A549 (cell line): ENCODE measurements around the gene CTBP1.

Experiments
- CHD2 ChIP-seq: fragments of 150-350 bp; IDR thresholded peaks from 2 replicates; pipeline ENCODE4 v1.6.1; 2014; ENCODE audit warnings: low read length; ENCODE audit not compliant: partially characterized antibody
- EP300 ChIP-seq, 2 experiments: fragments of >200 bp; sonication (Bioruptor Twin); formaldehyde crosslinking; IDR thresholded peaks; 2 replicates in 1 of 2; 3 replicates in 1 of 2; pipeline ENCODE4 v1.6.1; 2016 to 2017
- FOSL2 ChIP-seq, 2 experiments: fragments of 450-650 bp in 1 of 2; fragments of >200 bp in 1 of 2; sonication (Bioruptor Twin) in 1 of 2; formaldehyde crosslinking; IDR thresholded peaks; 2 replicates each; pipeline versions ENCODE4 v1.5.0 to v1.6.1; 2016 to 2020; ENCODE audit warnings: mild to moderate bottlenecking in 1 of 2, moderate library complexity in 1 of 2
- MAFK ChIP-seq: fragments of 450-650 bp; IDR thresholded peaks from 2 replicates; pipeline ENCODE4 v1.6.1; 2014; ENCODE audit not compliant: partially characterized antibody
- NFE2L2 ChIP-seq: fragments of 150-350 bp; conservative IDR thresholded peaks from 2 replicates; pipeline ENCODE4 v1.6.1; 2014; ENCODE audit warnings: low read length
- POLR2A ChIP-seq: IDR thresholded peaks from 2 replicates; pipeline ENCODE4 v1.6.1; 2012; ENCODE audit warnings: mild to moderate bottlenecking, low read length
- RAD21 ChIP-seq, 2 experiments: fragments of >200 bp in 1 of 2; sonication (Bioruptor Twin) in 1 of 2; formaldehyde crosslinking in 1 of 2; IDR thresholded peaks in 1 of 2; conservative IDR thresholded peaks in 1 of 2; 2 replicates in 1 of 2; 3 replicates in 1 of 2; pipeline ENCODE4 v1.6.1; 2012 to 2018; ENCODE audit warnings: inconsistent platforms in 1 of 2
- RFX5 ChIP-seq: fragments of 450-650 bp; IDR thresholded peaks from 2 replicates; pipeline ENCODE4 v1.7.1; 2014; ENCODE audit warnings: antibody characterized with exemption, mild to moderate bottlenecking, moderate library complexity
- TP53 ChIP-seq: fragments of 250-450 bp; sonication (Bioruptor Pico); IDR thresholded peaks from 2 replicates; pipeline ENCODE4 v1.5.0; 2021; ENCODE audit warnings: mild to moderate bottlenecking, moderate library complexity
- ZFP36 ChIP-seq: fragments of 450-650 bp; IDR thresholded peaks from 2 replicates; pipeline ENCODE4 v1.6.1; 2014; ENCODE audit warnings: borderline replicate concordance; ENCODE audit not compliant: partially characterized antibody
- TF ChIP-seq, protein P1 (sequence below): fragments of >200 bp; sonication (Bioruptor Twin); formaldehyde crosslinking; IDR thresholded peaks from 3 replicates; pipeline ENCODE4 v1.5.1; 2016
- TF ChIP-seq, protein P2 (sequence below): fragments of 250-450 bp; sonication (Bioruptor Pico); IDR thresholded peaks from 2 replicates; pipeline ENCODE4 v1.5.0; 2021; ENCODE audit warnings: mild to moderate bottlenecking, moderate library complexity, borderline replicate concordance

DNA sequence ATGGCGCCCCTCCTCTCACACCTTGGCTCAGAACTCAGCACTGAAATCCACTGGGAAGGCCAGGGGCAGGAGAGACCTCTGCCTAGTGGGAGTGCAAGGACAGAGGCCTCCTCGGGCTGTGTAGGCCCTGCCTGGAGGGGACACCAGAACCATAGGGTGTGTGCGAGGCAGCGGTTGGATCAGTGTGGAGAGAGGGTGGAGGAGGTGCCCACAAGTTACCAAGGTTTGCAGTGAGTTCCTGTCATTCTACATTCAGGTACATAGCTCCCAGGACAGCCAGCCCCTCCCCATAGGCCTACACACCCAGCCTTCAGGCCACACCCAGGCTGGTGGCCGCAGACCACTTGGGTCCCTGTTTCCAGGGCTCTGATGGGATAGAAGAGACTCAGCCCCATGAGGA, 57.3 kb downstream of the CTBP1 start:
- TF ChIP-seq RAD21 (conservative IDR thresholded peaks at IDR 0.05 in 1 of 2, IDR thresholded peaks at IDR 0.05 in 1 of 2) (no peak), ZFP36 (no peak), NFE2L2 (no peak), TP53 (CRISPR knock-in tag) (no peak), MAFK (no peak), RFX5 (no peak), FOSL2 (IDR thresholded peaks at IDR 0.05) (no peak), FOSL2 (CRISPR knock-in tag; IDR thresholded peaks at IDR 0.05) (no peak), EP300 (IDR thresholded peaks at IDR 0.05) (no peak), CHD2 (no peak), POLR2A (no peak)
- TF ChIP-seq, protein P1, sequence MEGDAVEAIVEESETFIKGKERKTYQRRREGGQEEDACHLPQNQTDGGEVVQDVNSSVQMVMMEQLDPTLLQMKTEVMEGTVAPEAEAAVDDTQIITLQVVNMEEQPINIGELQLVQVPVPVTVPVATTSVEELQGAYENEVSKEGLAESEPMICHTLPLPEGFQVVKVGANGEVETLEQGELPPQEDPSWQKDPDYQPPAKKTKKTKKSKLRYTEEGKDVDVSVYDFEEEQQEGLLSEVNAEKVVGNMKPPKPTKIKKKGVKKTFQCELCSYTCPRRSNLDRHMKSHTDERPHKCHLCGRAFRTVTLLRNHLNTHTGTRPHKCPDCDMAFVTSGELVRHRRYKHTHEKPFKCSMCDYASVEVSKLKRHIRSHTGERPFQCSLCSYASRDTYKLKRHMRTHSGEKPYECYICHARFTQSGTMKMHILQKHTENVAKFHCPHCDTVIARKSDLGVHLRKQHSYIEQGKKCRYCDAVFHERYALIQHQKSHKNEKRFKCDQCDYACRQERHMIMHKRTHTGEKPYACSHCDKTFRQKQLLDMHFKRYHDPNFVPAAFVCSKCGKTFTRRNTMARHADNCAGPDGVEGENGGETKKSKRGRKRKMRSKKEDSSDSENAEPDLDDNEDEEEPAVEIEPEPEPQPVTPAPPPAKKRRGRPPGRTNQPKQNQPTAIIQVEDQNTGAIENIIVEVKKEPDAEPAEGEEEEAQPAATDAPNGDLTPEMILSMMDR, result no peak
- TF ChIP-seq, protein P2, sequence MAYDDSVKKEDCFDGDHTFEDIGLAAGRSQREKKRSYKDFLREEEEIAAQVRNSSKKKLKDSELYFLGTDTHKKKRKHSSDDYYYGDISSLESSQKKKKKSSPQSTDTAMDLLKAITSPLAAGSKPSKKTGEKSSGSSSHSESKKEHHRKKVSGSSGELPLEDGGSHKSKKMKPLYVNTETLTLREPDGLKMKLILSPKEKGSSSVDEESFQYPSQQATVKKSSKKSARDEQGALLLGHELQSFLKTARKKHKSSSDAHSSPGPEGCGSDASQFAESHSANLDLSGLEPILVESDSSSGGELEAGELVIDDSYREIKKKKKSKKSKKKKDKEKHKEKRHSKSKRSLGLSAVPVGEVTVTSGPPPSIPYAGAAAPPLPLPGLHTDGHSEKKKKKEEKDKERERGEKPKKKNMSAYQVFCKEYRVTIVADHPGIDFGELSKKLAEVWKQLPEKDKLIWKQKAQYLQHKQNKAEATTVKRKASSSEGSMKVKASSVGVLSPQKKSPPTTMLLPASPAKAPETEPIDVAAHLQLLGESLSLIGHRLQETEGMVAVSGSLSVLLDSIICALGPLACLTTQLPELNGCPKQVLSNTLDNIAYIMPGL, result no peak
